ENCODE measurements around the gene RNU1-2. TPM values are rescaled to one million over a fixed set of nuclear protein-coding genes. Genes with fewer than 3 reads are reported as not detected.
"Not testable (repeated sequence)": the region's sequence is repeated elsewhere in the genome, so short reads cannot be mapped to it uniquely, and the experiment has no call there.

The RNU1-2 gene
- total RNA-seq, 2 donors from 2014 or later: 1,202 to 2,371 TPM

DNA sequence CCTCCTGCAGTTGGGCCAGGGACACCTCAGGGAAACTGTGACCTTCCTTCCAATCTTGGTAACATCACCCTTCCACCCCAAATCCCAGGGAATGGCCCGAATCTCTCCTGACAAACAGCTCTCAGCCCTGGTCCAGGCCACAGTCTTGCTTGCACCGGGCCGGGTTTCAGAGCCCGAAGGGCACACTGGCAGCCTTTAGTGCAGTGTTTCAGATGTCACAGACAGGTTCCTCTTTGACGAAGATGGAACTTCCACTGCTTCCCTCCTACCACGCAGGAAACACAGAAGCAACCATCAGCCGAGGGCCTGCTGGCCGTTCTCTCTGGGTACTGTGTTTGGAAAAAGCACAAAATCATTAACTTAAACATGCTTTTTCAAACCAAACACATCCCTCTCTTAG, 17.0 kb downstream of the RNU1-2 start:
- not testable (repeated sequence) for H3K27ac Mint-ChIP-seq; H3K36me3 Mint-ChIP-seq (ENCODE audit: low read depth); H3K9me3 Mint-ChIP-seq; ATAC-seq (replicated peaks); H3K27me3 Mint-ChIP-seq
- peak overlapping the region; percentile 82 for H3K4me3 Mint-ChIP-seq
- H3K4me1 Mint-ChIP-seq: peaks cover 18% of the 10 kb centered on the region

DNA sequence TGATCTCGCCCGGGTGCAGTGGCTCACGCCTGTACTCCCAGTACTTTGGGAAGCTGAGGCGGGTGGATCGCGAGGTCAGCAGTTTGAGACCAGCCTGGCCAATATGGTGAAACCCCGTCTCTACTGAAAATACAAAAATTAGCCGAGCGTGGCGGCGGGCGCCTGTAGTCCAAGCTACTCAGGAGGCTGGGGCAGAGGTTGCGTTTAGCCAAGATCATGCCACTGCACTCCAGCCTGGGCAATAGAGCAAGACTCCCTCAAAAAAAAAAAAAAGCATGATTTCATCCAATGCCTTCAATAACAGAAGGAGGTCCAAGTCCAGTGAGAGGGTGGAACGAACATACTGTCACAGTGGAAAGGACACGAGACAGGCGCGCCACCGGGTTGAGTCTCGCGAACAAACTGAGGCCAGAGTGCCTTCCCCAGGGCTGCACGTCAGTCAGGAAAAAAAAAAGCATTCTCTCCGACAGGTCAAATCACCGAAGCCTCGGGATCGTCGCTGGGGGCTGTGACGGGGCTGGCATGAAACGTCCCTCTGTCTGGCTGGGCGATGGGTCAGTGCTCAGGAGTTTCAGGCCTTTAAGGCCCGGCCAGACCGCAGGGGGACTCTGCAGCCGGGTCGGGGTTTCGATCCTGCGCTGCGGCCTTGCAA, 17.5 kb downstream of the RNU1-2 start:
- Mint-ChIP-seq H3K27ac (no peak overlapping the region), H3K9me3 (no peaks in the 10 kb centered on the region)
- no peak for ATAC-seq (replicated peaks)

DNA sequence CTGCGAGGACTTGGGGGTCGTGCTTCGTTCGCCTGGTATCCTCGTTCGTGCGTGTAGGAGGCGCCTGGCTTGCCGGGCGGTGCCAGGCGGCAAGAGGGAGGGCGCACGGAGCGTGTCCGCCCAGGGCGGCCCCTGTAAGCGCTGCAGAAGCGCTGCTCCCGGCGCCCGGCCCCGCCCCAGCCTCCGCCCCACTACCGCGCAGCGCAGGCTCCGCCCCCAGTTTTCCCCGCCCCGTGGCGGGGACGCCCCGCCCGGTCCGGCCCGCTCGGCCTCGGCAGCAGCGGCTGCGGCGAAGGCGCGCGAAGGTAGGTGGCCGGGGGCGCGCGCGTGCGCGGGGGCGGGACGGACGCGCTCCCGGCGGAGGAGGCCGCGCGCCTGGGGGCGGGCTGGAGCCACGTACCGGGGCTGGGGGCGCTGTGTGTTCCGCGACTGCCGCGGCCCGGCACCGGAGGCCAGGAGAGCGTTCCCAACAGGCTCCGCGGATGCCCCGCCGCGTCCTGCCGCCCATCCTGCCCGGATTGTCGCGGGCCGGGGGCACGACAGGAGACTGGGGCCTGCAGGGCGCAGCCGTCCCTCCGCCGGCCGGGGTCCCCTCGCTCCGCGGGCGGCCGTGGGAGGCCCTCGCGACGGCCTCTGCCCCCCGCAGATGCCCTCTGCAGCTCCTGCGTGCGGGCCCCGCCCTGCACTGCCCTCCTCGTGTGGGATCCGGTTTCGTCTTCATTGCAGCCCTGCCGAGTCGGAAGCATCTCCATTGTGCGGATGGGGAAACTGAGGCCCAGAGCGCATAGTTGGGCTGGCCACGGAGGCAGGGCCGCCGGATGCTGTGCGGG, 18.3 kb downstream of the RNU1-2 start:
- no peaks in the 10 kb centered on the region for H3K27me3 Mint-ChIP-seq
- H3K27ac Mint-ChIP-seq: peak overlapping the region; percentile 83
- H3K4me1 Mint-ChIP-seq: peaks cover 20% of the 10 kb centered on the region
- no peaks in the 10 kb centered on the region for H3K9me3 Mint-ChIP-seq
- H3K36me3 Mint-ChIP-seq (ENCODE audit: low read depth): no peaks in the 10 kb centered on the region
- ATAC-seq (replicated peaks): peak; percentile 98
- peak overlapping the region; percentile 82 for H3K4me3 Mint-ChIP-seq

More for the DNA sequence above, 17.5 kb downstream of the RNU1-2 start:
- Mint-ChIP-seq H3K27me3 (no peaks in the 10 kb centered on the region), H3K36me3 (ENCODE audit: low read depth) (no peaks in the 10 kb centered on the region), H3K4me1 (peaks cover 18% of the 10 kb centered on the region), H3K4me3 (peak overlapping the region; percentile 82)

DNA sequence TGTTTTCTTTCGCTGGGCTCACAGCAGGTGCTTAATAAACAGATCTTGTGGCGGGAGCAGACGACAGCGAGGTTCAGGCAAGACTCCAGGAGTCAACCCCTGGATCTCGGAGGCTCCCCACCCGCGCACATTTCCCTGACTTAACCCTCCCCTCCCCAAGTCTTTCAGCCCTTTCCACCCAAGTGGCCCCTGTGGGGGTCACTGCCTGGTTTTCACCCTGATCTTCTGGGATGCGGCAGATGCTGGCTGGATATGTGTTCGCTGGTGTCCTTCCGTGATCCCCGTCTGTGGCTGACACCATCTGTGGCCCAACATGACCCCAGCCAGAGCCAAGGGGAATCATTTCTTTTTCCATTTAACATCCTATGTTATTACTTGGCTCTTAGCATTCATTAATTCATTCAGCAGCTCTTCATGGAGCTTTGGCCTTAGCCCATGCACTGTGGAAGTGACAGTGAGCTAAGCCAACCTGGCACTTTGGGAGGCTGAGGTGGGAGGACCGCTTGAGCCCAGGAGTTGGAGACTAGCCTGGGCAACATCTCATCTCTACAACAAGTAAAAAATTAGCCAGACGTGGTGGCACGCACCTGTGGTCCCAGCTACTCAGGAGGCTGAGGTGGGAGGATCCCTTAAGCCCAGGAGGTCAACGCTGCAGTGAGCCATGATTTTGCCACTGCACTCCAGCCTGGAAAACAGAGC, 19.3 kb downstream of the RNU1-2 start:
- not testable (repeated sequence) for H3K9me3 Mint-ChIP-seq; H3K36me3 Mint-ChIP-seq (ENCODE audit: low read depth); ATAC-seq (replicated peaks); H3K27me3 Mint-ChIP-seq
- H3K4me3 Mint-ChIP-seq: peak overlapping the region; percentile 82
- H3K4me1 Mint-ChIP-seq: peaks cover 18% of the 10 kb centered on the region
- peak overlapping the region; percentile 83 for H3K27ac Mint-ChIP-seq

DNA sequence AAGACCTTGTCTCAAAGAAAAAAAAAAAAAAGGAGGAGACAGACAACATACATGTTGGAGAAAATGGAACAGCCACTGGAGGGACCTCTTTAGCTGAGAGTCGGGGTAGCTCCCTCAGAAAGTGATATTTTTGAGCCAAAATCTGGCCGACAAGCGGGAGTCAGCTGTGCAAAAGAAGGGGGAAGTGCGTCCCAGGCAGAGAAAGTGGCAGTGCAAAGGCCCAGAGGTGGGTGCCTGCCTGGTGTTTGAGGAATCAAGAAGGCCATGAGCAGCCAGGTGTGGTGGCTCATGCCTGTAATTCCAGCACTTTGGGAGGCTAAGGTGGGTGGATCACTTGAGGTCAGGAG, 19.8 kb downstream of the RNU1-2 start:
- H3K27me3 Mint-ChIP-seq: no peaks in the 10 kb centered on the region
- no peaks in the 10 kb centered on the region for H3K9me3 Mint-ChIP-seq
- H3K27ac Mint-ChIP-seq: peak overlapping the region; percentile 83
- no peak for ATAC-seq (replicated peaks)
- H3K36me3 Mint-ChIP-seq (ENCODE audit: low read depth): no peaks in the 10 kb centered on the region
- peak overlapping the region; percentile 82 for H3K4me3 Mint-ChIP-seq
- peaks cover 18% of the 10 kb centered on the region for H3K4me1 Mint-ChIP-seq

DNA sequence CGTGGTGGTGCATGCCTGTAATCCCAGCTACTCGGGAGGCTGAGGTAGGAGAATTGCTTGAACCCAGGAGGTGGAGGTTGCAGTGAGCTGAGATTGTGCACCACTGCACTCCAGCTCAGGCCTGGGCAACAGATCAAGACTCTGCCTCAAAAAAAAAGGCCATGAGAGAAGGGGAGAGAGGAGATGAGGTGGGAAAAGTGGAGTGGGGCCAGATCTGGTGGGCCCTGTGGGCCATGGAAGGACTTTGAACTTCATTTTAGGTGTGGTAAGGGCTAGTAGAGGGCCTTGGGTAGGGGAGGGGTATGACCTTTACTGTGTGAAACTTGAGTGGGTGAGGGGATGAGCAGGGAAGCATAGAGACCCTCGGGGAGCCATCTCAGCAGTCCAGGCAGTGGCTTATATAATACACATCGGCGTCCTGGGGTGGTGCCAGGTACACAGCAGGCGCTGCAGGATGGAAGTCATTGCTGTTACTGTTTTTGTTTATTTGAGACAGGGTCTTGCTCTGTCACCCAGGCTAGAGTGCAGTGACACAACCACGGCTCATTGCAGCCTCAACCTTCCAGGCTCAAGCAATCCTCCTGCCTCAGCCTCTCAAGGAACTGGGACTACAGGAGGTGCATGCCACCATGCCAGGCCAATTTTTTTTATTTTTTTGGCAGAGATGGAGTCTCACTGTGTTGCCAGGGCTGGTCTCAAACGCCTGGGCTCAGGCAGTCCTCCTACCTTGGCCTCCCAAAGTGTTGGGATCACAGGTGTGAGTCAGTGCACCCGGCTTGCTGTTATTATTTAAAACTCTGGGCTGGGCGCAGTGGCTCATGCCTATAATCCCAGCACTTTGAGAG, 20.5 kb downstream of the RNU1-2 start:
- H3K9me3 Mint-ChIP-seq; H3K4me3 Mint-ChIP-seq; H3K36me3 Mint-ChIP-seq (ENCODE audit: low read depth); ATAC-seq (replicated peaks); H3K27me3 Mint-ChIP-seq: not testable (repeated sequence)
- Mint-ChIP-seq H3K27ac (peak overlapping the region; percentile 83), H3K4me1 (peaks cover 19% of the 10 kb centered on the region)

DNA sequence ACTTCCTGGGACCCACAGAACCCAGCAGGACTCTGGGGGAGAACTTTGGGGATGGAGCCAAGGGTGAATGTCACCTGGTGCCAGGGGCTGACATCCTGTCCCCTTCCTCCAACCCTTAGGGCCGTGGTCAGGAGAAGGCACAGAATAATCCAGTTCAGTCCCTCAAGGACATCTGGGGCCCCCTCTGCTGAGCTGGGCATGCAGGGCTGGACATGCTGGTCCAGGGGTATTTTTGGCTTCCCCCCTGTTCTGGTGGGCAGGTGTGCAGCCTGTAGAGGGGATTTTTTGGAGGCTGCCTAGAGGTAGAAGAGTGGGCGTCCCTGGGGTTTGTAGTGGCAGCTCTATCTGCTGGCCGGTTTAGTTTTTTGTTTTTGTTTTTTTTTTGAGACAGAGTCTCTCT, 22.6 kb downstream of the RNU1-2 start:
- no peaks in the 10 kb centered on the region for H3K36me3 Mint-ChIP-seq (ENCODE audit: low read depth)
- no peak overlapping the region for H3K4me3 Mint-ChIP-seq
- no peaks in the 10 kb centered on the region for H3K9me3 Mint-ChIP-seq
- H3K27ac Mint-ChIP-seq: no peak overlapping the region
- no peaks in the 10 kb centered on the region for H3K27me3 Mint-ChIP-seq
- no peak for ATAC-seq (replicated peaks)
- H3K4me1 Mint-ChIP-seq: peaks cover 28% of the 10 kb centered on the region

DNA sequence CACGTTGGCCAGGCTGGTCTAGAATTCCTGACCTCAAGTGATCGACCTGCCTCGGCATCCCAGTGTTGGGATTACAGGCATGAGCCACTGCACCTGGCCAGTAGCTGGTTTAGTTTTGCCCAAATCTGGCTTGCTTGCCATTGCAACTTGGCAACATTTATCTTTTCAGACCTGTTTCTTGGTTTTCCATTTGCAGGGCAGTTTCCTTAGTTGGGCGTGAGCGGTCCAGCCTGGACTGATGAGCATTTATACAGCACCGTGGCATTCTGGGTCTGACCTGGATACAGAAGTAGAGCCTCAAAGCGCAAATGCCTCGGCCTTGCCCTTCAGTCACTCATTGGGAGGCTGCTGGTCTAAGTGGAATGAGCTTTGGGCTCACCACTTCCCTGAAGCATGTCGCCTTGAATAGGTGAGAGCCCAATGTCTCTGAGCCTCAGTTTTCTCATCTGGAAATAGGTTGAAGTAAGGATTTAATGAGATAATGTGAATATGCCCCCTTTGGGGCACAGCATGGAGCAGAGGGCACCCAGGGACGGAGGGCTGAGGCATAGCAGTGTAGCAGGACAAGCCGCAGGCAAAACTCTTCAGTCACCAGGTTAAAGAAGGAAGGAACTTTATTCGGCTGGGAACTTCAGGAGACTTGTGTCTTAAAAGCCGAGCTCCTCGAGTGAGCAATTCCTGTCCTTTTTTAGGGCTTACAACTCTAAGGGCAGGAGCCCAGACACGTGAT, 23.3 kb downstream of the RNU1-2 start:
- H3K27me3 Mint-ChIP-seq; H3K36me3 Mint-ChIP-seq (ENCODE audit: low read depth); ATAC-seq (replicated peaks); H3K9me3 Mint-ChIP-seq; H3K4me3 Mint-ChIP-seq; H3K27ac Mint-ChIP-seq: not testable (repeated sequence)
- H3K4me1 Mint-ChIP-seq: peaks cover 28% of the 10 kb centered on the region

DNA sequence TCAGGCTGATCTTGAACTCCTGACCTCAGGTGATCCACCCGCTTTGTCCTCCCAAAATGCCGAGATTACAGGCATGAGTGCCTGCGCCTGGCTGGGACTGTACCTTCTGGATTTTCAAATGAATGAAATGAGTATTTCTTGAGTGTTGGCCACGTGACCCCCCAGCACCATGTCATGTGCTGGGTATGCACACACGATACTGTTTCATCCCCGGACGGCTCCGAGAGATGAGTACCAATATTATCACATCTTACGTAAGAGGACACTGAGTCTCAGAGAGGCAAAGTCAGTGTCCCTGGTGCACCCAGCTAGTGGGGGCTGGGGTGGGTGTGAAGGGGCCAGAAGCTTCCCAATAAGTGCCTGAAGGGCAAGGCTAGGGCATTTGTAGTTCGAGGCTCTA, 25.2 kb downstream of the RNU1-2 start:
- peak overlapping the region; percentile 59 for H3K4me3 Mint-ChIP-seq

DNA sequence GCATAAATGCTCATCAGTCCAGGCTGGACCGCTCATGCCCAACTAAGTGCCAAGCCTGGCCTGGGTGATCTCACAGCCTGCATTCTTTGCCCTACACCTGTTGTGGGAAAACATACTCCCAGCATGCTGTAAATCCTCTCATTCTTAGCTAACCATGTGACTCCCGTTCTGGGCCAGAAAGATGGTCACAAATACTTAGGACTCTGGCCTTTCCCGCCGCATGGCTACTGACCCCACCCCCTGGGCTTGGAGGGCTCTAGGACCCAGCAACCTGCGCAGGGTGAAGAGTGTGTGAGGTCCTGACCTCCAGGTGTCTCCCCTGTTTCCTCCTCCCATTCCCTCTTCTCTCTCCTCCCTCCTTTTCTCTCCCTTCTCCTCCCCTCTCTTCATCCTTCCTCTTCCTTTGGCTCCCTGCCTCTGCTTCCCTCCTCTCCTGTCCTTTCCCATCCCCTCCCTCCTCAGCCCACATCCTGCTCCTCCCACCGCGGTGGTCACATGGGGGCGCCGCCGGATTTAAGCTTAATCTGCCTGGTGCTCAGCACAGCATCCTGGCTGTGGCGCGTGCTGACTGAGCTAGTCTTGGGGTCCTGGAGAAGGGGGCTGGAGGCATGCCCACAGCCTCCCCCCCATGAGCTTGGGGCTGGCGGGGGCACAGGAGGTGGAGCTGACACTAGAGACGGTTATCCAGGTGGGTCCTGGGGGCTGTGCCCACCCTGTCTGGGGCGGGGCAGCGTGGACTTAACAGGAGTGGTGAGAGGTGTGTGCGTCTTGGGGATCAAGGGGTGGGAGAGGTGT, 25.8 kb downstream of the RNU1-2 start, which contains the start of gene CROCC:
Gene CROCC, plus strand, starts transcription at position 541 of the 795 bp plus-strand sequence. Its CDS starts 88 bp downstream, at position 629.
- Mint-ChIP-seq H3K27me3 (no peaks in the 10 kb centered on the region), H3K27ac (peak within 1 kb of the TSS; percentile 78), H3K4me1 (peaks cover 15% of the 10 kb centered on the region), H3K36me3 (ENCODE audit: low read depth) (no peaks in the 10 kb centered on the region), H3K4me3 (peak within 1 kb of the TSS; percentile 59), H3K9me3 (no peaks in the 10 kb centered on the region)
- peak; percentile 61 for ATAC-seq (replicated peaks)

More for the DNA sequence above, 25.2 kb downstream of the RNU1-2 start:
- H3K9me3 Mint-ChIP-seq: no peaks in the 10 kb centered on the region
- peaks cover 20% of the 10 kb centered on the region for H3K4me1 Mint-ChIP-seq
- no peaks in the 10 kb centered on the region for H3K27me3 Mint-ChIP-seq
- no peak for ATAC-seq (replicated peaks)
- peak overlapping the region; percentile 78 for H3K27ac Mint-ChIP-seq
- no peaks in the 10 kb centered on the region for H3K36me3 Mint-ChIP-seq (ENCODE audit: low read depth)

DNA sequence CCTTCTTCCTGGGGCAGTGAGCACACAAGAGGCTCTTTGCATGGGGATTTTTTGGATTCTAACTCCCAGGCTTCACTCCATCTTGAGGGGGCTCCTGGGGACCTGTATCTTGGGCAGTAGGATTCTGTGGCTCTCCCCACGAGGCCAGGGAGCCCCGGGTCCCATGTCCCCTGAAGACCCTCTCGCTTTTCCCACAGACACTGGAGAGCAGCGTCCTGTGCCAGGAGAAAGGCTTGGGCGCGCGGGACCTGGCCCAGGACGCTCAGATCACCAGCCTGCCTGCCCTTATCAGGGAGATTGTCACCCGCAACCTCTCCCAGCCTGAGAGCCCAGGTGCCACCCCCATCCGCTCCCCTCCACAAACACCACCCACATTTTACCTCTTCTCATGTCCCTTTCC, 26.7 kb downstream of the RNU1-2 start:
- Mint-ChIP-seq H3K36me3 (ENCODE audit: low read depth) (no peaks in the 10 kb centered on the region), H3K9me3 (no peaks in the 10 kb centered on the region), H3K4me3 (peak overlapping the region; percentile 59), H3K27me3 (no peaks in the 10 kb centered on the region), H3K4me1 (peaks cover 23% of the 10 kb centered on the region), H3K27ac (no peak overlapping the region)
- ATAC-seq (replicated peaks): no peak

DNA sequence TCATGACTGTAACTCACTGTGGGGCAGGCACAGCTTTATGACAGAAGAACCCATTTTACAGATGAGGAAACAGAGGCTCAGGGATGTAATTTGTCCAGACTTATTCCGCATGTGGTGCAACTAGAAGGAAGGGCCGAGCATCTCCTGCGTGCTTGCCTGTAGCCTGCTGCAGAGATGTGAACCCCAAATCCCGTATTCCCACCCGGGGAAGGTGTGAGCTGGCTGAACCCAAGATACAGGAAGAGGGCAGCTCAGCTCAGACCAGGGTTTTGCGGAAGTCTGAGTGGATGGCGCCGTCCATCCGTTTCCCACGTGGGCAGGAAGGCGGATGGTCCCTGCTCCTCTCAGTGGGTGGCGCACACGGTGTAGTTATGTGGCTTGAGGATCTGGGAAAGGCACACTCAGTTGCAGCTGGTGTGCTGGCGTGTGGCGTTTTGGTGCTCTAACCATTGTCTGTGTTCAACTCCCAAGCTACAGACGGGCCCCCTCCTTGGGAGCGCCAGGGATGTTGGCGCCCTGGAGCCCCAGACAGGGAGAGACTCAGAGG, 27.2 kb downstream of the RNU1-2 start:
- H3K4me1 Mint-ChIP-seq: peaks cover 24% of the 10 kb centered on the region
- no peaks in the 10 kb centered on the region for H3K36me3 Mint-ChIP-seq (ENCODE audit: low read depth)
- no peaks in the 10 kb centered on the region for H3K9me3 Mint-ChIP-seq
- no peak overlapping the region for H3K4me3 Mint-ChIP-seq
- no peak for ATAC-seq (replicated peaks)
- no peak overlapping the region for H3K27ac Mint-ChIP-seq
- no peaks in the 10 kb centered on the region for H3K27me3 Mint-ChIP-seq
